Measurements from ENCODE around the gene CACNA1H.
A peak's percentile ranks its signal among the peaks of the same experiment; 100 is the strongest.
"Not testable (repeated sequence)": the region's sequence is repeated elsewhere in the genome, so short reads cannot be mapped to it uniquely, and the experiment has no call there.

Gene CACNA1H

DNA sequence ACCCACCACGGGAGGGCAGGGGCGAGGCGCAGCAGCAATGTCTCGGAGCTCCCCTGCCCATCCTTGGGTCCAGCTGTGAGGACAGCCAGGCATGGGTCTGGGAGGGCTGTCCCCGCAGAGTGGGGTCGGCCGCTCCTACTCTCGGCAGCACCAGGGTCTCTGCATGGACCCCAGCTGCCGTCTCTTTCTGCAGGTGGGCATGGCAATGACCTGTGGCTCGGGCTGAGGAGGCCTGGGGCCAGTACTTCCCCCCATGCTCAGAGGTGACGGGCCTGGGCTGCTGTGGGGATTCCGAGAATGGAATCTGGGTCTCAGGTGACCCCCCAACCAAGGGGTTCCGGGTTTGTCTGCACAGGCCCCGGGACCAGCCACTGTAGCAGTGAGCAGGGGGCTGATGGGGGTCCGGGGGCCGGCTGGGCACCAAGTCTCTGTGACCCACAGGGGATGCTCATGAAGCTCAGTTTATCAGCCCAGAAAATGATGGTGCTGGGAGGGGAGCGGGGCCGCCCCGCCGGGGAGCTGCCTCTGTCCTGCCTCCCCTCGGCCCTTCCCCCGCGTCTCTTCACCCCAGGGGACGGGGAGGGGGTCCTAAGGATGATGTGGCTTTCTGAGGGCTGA, 23.5 kb downstream of the CACNA1H start:
- no peak for DNase-seq

DNA sequence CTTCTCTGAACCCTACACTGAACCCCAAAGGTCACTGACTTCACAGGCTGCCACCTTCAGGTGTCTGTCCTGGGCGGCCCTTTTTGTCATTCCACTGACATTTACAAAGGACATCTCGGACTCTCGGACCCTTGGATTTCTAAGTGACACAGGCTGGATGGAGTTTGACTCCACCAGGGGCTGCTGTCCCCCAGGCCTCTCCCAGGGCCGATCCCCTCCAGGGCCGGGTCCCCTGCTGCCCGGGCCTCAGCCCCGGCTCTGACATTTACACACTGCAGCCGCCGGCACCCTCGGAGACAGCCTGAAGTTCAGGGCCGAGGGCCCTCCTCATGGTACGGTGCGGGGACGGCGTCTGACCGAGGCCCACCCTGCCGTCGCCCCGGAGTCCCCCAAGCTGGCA, 24.1 kb downstream of the CACNA1H start:
- no peak for DNase-seq

DNA sequence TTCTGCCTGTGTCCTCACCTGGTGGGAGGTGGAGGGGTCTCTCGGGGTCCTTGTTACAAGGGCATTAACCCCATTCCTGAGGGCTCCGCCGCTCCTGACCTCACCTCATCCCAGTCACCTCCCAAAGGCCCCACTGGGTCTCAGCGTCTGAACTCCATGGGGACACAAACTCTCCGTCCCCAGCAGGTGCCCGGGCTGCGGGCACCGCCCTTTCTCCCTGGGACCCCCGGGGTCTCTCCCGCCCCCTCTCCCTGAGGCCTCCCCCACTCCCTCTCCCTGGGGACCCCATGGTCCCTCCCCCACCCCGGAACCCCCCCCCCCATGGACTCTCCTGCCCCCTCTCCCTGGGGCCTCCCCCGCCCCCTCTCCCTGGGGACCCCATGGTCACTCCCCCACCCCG, 24.8 kb downstream of the CACNA1H start:
- DNase-seq, result no peak

DNA sequence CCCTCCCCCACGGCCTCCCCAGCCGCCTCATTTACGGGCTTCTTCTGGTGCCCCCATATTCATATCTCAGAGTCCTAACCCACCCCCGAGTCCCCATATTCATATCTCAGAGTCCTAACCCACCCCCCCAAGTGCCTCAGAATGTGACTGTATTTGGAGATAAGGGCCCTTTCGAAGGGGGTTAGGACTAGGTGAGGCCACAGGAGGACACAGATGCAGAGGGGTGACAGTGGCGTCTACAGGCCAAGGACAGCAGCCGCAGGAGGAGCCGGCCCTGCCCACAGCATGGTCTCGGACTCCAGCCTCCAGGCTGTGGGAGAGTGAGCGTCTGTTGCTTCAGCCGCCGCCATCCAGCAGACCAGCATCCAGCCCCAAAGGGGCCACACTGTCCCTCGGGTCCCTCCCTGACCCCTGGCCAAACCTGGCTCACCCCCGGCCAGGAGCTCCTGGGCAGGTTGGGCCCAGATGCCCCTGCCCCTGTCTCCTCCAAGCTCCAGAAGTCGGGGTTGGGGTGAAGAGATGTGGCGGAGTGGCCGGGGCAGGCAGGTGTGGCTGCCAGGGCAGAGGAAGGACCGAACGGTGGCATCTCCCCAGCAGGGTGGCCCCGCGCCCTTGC, 25.5 kb downstream of the CACNA1H start:
- DNase-seq, result no peak

DNA sequence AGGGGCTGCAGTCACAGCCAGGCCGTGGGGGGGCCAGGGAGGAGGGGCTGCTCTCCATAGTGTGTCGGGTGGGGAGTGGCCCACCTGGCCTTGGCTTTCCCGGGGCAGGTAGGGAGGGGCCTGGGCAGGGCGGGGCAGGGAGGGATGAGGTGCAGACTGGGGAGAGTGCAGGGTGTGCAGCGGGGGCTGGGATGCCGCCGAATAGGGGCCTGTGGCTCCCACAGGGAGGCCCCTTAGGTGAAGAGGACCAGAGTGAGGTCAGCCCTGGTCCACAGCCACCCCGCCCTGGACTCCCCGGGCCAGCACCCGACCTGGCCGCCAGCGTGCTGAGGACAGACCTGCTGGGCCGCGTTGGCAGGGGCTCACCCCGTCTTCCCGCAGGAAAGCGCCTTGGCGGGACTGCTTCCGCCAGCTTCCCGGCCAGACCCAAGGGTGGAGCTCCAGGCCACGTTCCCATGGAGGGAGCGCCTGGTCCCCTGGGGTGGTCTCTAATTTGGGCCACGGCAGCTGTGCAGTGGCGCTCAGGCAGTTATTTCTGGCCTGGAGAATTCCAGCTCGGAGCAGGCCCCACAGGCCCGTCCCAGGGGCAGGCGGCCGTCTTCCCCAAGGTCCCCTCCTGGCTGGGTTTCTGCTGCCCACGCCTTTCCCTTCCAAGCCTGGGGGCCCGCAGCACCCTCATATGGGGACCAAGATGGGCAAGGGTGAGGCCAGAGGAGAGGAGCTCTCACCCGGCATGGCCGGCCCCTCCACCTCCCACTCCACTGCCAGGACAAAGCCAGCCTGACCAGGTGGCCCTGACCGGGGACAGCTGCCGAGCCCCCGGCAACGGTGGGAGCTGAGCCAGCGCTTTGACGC, 27.9 kb downstream of the CACNA1H start:
- DNase-seq, result no peak

DNA sequence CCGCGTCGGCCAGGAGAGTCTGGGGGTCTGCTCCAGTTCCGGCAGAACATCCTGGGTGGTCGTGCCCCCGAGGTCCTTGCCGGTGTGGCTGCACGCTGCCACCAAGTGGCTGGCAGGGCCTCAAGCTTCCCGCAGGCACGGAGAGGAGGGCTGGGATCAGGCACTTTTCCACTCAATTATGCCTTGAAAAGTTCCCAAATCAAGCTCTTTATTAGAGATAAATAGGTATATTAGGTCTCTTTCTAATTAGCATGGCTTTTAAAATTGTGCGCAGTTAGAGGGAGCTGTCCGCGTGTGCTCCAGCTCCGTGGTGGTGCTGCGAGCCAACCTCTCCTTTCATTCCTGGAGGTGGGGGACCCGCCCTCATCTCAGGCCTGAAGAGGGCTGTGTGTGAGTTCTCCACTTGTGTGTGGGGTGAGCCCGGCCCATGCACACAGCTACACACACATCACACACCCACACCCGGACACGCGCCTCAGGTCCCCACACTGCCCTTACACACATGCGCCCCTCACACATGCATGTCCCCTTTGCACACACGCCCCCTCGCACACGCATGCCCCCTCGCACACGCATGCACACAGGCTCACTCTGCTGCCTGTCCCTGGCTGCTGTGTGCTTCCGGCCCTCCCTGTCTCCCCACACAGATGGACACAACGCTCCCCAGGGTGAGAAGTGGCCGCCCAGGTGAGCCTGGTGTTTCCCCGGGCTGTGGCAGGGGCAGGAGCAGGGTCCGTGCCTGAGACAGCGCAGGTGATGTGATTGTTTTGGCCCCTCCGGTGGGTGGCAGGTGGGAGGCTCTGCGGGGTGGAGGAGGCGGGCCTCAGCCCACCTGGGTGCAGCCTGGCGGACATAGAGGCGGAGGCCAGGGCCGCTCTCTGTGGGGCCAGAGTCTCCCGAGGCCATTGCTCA, 28.8 kb downstream of the CACNA1H start:
- no peak for DNase-seq

DNA sequence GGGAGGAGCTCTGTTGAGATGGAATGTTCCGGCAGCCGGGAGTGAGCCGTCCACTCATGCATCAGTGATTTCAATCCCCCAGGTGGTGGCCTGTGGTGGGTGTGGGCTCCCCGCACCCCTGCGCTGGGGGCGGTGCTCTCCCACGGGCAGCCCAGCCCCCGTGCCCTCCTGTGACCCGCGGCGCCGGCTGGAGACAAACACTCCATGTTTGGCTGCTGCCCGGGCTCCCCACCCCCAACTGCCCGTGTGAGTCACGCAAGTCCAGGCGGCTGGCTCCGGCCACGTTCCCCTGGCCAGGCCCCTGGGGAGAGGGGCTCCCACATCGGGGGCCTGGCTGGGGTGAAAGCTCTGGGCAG, 29.4 kb downstream of the CACNA1H start:
- DNase-seq, result no peak

DNA sequence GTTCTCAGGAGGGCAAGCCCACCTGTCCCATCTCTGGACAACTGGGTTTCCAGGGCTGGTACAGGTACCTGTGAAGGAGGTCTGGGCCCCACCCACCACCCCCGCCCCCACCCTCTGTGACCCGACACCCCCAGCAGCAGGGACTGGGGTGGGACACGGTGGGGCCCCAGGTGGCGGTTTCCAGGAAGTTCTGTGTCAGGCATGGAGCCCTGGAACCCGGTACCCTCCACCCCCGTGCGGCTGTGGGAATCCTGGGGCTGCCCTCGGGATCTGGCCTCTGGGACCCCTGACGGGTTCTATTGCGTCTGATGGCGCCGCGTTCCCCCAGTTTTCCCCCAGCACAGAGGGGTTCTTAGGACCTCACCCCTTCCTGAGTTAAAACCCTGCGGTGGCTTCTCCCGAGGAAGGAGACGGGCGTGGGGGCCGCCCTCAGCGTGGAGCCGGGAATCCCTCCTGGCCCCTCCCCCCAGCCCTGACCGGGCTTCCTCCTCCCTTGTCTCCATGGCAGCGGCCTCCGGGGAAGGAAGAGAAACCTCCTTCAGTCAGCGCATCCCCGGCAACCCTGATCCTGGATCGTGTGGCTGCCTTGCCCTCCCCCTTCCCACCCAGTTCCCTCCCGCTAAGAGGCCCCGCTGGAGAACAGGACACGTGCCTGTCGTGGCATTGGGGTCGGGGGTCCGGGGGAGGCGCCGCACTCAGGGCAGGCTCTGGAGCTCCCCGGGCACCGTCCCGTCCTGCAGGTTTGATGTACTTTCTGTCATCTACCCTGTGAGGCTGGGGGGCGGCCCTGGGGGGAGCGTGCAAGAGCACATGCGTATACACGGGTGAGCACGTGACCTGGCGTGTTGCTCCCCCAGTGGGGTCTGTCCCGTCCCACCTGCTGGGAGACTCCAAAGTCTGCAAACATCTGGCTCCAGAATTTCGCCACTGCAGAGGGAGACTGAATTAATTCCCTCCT, 30.3 kb downstream of the CACNA1H start:
- no peak for DNase-seq

DNA sequence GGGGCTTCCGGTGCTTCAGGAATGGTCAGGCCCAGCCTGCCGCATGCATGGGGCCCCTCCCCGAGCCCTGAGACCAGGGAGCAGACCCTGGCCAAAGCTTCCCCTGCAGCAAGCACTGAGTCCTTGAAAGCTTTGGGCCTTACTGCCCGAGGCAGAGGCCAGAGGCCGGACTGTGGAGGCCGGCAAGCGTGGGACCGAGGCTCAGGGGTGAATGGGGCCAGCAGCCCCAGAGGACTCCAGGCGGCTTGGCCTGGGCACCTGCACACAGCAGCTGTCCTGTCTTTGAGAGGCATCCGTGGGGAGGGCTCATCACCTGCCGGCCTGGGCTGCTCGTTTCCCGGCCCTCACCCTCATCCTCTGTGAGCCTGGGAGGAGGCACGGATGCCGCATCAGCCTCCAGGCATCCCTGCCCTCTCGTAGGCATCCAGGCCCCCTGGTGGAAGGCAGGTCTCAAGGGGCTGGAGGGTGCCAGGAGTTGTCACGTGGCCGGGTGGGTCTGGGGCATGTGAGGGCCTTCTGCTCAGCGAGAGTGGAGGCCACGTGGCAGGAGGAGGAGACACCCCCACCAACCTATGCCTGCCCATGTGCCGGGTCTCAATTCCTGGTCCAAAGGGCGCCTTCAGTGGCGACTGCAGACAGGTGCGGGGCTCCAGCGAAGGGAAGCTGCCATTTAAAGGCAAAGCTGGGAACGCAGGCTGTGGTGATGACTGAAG, 31.4 kb downstream of the CACNA1H start:
- no peak for DNase-seq

DNA sequence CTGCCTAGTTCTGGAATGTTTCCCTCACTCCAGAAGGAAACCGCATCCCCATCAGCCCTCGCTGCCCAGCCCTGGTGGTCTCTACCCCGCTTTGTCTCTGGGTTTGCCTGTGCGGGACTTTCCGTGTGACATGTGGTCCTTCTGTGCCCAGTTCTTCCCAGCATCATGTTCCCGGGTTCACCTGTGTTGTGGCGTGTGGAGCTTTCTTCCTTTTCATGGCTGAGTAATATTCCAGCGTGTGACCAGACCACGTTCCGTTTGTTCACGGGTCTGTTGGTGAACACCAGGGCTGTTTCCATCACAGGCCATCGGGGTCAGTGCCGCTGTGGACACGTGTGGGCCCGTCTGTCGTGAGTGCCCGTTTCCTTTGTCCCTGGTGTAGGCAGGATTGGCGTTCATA, 32.1 kb downstream of the CACNA1H start:
- no peak for DNase-seq

DNA sequence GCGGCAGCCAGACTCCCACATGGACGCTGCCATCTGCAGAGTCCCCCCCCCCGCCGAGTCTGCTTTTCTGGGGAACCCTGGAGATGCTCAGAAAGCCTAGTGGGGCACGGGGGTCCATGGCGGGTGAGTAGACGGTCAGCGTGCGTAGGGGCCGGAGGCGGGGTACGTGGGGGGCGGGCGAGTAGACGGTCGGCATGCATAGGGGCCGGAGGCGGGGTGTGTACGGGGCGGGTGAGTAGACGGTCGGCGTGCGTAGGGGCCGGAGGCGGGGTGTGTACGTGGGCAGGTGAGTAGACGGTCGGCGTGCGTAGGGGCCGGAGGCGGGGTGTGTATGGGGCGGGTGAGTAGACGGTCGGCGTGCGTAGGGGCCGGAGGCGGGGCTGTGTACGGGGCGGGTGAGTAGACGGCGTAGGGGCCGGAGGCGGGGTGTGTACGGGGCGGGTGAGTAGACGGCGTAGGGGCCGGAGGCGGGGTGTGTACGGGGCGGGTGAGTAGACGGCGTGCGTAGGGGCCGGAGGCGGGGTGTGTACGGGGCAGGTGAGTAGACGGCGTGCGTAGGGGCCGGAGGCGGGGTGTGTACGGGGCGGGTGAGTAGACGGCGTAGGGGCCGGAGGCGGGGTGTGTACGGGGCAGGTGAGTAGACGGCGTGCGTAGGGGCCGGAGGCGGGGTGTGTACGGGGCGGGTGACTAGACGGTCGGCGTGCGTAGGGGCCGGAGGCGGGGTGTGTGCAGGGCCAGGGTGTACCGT, 32.7 kb downstream of the CACNA1H start:
- DNase-seq, result not testable (repeated sequence)

DNA sequence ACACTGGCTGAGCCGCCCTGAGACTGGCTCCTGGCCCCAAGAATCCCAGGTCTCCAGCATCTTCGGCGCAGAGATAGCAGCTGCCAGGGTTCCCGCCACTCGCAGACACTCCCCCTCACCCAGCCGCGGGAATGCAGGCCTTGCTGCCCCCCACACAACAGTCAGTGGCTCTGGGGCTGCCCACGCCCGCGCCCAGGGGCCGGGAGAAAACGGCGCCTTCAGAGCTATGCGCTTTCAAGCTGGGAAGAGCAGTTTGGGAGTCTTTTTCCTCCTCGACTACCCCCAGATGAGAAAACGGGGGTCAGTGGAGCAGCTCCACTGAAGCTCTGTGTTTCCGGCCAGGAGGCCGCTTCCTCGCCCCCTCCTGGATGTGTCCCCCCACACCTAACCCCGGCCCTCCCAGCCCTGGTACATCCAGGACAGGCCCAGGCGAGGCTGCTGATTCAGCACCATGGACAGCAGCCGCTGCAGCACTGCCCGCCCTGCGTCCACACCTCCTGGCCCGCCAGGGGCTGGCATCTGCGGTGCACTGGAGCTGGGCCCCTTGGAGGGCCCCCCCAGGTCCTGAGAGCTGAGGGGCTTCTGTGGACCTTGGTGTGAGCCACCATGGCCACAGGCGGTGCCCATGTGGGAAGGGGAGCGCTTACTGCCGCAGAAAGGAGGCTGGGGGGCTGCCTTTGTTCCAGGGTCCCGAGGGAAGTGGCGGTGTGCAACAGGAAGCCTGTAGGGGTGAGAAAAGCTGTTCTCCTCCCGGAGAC, 35.7 kb downstream of the CACNA1H start:
- peak; percentile 55 to 59 for DNase-seq

DNA sequence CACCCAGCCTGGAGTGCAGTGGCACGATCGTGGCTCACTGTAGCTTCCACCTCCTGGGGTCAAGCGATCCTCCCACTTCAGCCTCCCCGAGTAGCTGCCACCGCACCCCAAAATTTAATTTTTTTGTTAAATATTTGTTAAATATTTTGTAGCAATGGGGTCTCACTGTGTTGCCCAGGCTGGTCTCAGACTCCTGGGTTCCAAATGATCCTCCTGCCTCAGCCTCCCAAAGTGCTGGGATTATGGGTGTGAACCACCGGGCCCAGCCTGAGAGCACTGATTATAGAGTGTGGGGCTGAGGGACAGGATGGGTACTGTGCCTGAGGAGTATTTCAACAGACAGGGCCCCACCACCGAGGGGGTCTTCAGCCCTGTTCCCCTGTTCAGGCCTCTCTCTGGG, 36.5 kb downstream of the CACNA1H start:
- DNase-seq, result no peak

DNA sequence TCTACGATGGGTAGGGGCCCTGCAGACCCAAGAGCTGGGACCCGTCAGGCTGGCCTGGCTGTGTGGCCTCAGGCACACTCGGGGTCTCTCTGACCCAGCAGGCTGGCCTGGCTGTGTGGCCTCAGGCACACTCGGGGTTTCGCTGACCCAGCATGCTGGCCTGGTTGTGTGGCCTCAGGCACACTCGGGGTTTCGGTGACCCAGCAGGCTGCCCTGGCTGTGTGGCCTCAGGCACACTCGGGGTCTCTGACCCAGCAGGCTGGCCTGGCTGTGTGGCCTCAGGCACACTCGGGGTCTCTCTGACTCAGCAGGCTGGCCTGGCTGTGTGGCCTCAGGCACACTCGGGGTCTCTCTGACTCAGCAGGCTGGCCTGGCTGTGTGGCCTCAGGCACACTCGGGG, 37.9 kb downstream of the CACNA1H start:
- not testable (repeated sequence) for DNase-seq

DNA sequence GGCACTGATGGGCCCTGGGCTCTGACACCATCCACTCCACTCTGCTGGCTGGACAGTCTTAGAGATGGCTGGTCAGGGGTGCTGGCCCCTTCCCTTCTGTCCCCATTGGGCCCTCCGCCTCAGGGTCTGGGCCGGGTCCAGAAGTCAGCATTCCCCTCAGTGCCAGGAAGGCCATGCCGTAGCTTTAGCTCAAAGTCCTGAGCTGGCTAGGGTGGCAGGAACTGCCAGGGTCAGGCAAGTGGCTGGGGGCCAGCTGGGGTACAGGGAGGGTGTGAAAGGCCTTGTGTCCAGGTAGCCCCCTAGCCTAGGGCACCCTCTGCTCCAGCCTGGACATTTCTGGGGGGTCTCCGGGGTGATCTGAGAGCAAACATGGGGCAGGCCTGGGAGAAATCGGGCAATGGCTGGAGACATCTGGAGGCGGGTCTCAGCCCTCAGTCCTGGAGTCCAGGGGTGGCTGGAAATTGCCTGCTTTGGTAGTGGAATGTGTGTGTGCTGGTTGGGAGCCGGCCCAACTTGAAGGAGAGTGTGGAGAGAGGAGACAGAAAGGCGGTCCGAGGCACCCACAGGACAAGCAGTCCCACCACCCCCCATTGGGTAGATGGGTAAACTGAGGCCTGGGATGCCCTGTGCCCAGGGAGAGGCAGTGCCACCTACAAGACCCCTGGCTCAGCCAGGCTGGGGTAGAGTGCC, 39.6 kb downstream of the CACNA1H start:
- no peak for DNase-seq

DNA sequence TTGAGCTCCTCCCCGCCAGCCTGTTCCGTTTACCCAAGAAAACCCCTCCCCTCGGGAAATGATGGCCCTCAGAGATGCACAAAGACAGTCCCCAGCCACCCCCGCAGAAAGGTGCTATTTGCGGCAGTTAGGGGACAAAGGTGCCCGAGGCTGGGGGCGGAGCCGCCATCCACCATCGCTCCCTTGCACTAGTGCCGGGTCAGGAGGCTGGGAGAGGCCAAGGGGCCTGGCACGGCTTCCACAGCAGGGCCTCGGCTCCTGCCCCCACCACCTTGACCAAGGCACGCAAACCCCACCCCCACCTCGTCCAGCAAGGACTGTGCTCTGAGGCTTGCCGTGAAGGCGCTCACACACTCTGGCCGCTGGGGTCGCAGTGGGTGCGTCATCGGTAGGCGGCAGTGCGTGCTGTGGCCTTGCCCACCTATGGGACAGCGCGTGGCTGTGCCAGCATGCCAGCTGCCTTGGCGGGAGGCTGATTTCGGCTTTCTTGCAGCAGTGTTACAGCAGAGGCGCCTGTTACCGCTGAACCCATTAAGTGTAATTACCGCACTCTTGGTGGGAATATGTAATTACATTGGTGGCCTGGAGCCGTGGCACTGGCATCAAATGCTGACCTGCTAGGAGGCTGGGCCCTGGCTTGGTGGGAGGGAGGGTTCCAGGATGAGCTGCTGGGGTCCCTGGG, 40.4 kb downstream of the CACNA1H start:
- DNase-seq, result no peak

DNA sequence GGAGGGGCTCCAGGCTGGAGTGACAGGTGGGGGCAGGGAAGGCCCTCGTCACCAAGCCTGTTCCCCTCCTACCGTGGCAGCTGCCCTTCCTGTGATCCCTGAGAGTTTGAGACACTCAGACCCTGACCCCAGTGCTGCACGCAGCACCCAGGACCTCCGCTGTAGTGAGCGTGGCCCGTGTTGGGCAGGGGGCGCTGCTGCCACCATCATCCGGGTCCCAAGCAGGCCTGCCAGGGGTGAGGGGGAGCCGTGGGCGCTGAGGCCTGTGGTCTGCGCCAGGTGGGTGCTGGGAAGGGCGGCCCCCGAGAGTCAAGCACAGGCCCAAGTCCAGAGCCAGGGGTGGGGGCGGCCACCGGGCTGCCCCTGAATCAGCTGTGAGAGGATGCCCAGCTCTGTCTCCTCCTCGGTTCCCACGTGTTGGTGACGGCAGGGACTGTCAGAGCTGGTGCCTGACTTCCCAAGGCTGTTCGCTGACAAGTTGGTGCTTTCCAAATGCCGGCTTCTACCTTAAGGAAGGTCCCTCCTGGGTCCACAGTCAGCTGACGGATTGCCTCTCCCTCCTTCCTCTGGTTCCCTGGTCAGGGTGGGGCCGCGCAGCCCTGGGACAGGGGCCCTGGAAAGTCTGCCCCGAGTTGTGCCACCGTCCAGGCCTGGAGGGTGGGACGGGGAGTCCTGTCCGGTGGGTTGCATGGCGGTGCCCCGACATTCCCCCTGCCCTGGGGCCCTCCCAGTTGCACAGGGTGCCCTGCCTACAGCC, 41.1 kb downstream of the CACNA1H start:
- no peak for DNase-seq

Measured in stimulated activated CD4-positive, alpha-beta T cell treated with anti-CD3 and anti-CD28 coated beads, Interleukin-2, amount 100 ng/mL, for 24 hours (primary cell).